HEK293 (cell line): ENCODE results near the gene TMEM187.

Experiments
- CTCF ChIA-PET: fragments of 350-600 bp; formaldehyde crosslinking; extraction: SDS; loops from one replicate; lab custom pipeline; 2021; ENCODE audit warnings: antibody characterized with exemption; lab: Yijun Ruan, JAX
- POLR2A ChIA-PET: fragments of 300-600 bp; formaldehyde crosslinking; extraction: SDS; loops from one replicate; lab custom pipeline; 2020; ENCODE audit warnings: antibody characterized with exemption, inconsistent platforms; lab: Yijun Ruan, JAX
- H3K27ac ChIP-seq: fragments of 200-500 bp; sonication (Bioruptor generic); 2 replicates; pipeline ENCODE4 v1.5.1; 2014; ENCODE audit warnings: low read depth, low read length, control low read depth, inconsistent platforms; ENCODE audit errors: extremely low read depth
- H3K36me3 ChIP-seq, 2 experiments: fragments of 200-500 bp in 1 of 2; sonication (Bioruptor generic) in 1 of 2; 1 replicate in 1 of 2; 2 replicates in 1 of 2; pipeline ENCODE4 v1.5.1; 2014 to 2017; ENCODE audit warnings: inconsistent platforms in 2 of 2, low read length in 2 of 2; ENCODE audit not compliant: control insufficient read depth in 2 of 2, insufficient read depth in 1 of 2
- H3K4me1 ChIP-seq: fragments of 200-500 bp; sonication (Bioruptor generic); 2 replicates; pipeline ENCODE4 v1.5.1; 2014; ENCODE audit warnings: mild to moderate bottlenecking, low read length, inconsistent platforms; ENCODE audit not compliant: control insufficient read depth, insufficient read depth
- H3K4me3 ChIP-seq: 2 replicates; pipeline ENCODE4 v1.5.1; 2011; ENCODE audit warnings: low read depth, mild to moderate bottlenecking, control low read depth, low read length, moderate library complexity
- H3K9me3 ChIP-seq: fragments of 200-500 bp; sonication (Bioruptor generic); 2 replicates; pipeline ENCODE4 v1.5.1; 2014; ENCODE audit warnings: low read depth, low read length, inconsistent platforms; ENCODE audit not compliant: control insufficient read depth, insufficient read depth
- BCL11B ChIP-seq: fragments of 450-650 bp; formaldehyde crosslinking; IDR thresholded peaks from 2 replicates; pipeline ENCODE4 v1.5.1; 2016; ENCODE audit warnings: low read depth, missing biosample characterization, missing genetic modification characterization
- EGR2 ChIP-seq: fragments of 450-650 bp; formaldehyde crosslinking; IDR thresholded peaks from 2 replicates; pipeline ENCODE4 v1.5.1; 2016; ENCODE audit warnings: low read depth, missing biosample characterization, missing genetic modification characterization
- GLIS2 ChIP-seq: fragments of 450-650 bp; formaldehyde crosslinking; IDR thresholded peaks from 2 replicates; pipeline ENCODE4 v1.5.1; 2016; ENCODE audit warnings: missing biosample characterization, missing genetic modification characterization
- HOXA7 ChIP-seq: sonication (generic); formaldehyde crosslinking; IDR thresholded peaks from 2 replicates; pipeline ENCODE4 v1.8.1; 2022; ENCODE audit warnings: missing genetic modification reagents, borderline replicate concordance
- SCRT1 ChIP-seq: fragments of 450-650 bp; formaldehyde crosslinking; IDR thresholded peaks from 2 replicates; pipeline ENCODE4 v1.5.1; 2016; ENCODE audit warnings: missing biosample characterization, missing genetic modification characterization, borderline replicate concordance
- SETDB1 ChIP-seq: IDR thresholded peaks from one replicate; pipeline ENCODE4 v1.6.1; 2017; ENCODE audit warnings: mild to moderate bottlenecking, low read length, moderate library complexity, mixed read lengths; ENCODE audit not compliant: insufficient read length
- SP2 ChIP-seq: fragments of 450-650 bp; formaldehyde crosslinking; IDR thresholded peaks from 2 replicates; pipeline ENCODE4 v1.5.1; 2016; ENCODE audit warnings: missing biosample characterization, missing genetic modification characterization
- ZBTB11 ChIP-seq: fragments of 450-650 bp; formaldehyde crosslinking; conservative IDR thresholded peaks from 2 replicates; pipeline ENCODE4 v1.5.1; 2016; ENCODE audit warnings: low read depth, missing biosample characterization, missing genetic modification characterization
- ZBTB26 ChIP-seq: fragments of 450-650 bp; formaldehyde crosslinking; optimal IDR thresholded peaks from 2 replicates; pipeline ENCODE3; 2016; ENCODE audit warnings: missing biosample characterization, mild to moderate bottlenecking, missing genetic modification characterization
- ZBTB6 ChIP-seq: fragments of 450-650 bp; formaldehyde crosslinking; IDR thresholded peaks from 2 replicates; pipeline ENCODE4 v1.5.1; 2017; ENCODE audit warnings: missing biosample characterization, missing genetic modification characterization
- ZEB2 ChIP-seq: fragments of 450-650 bp; formaldehyde crosslinking; IDR thresholded peaks from 2 replicates; pipeline ENCODE4 v1.5.1; 2016; ENCODE audit warnings: missing biosample characterization, missing genetic modification characterization
- ZNF114 ChIP-seq: fragments of 450-650 bp; formaldehyde crosslinking; IDR thresholded peaks from 2 replicates; pipeline ENCODE4 v1.5.0; 2017; ENCODE audit warnings: missing biosample characterization, missing genetic modification characterization
- ZNF155 ChIP-seq: fragments of 450-650 bp; formaldehyde crosslinking; IDR thresholded peaks from 2 replicates; pipeline ENCODE4 v1.5.1; 2016; ENCODE audit warnings: missing biosample characterization, missing genetic modification characterization
- ZNF169 ChIP-seq: fragments of 450-650 bp; formaldehyde crosslinking; IDR thresholded peaks from 2 replicates; pipeline ENCODE4 v1.5.1; 2016; ENCODE audit warnings: missing biosample characterization, missing genetic modification characterization
- ZNF2 ChIP-seq: fragments of 450-650 bp; formaldehyde crosslinking; IDR thresholded peaks from 2 replicates; pipeline ENCODE4 v1.5.1; 2016; ENCODE audit warnings: missing biosample characterization, missing genetic modification characterization
- ZNF211 ChIP-seq: fragments of 450-650 bp; formaldehyde crosslinking; IDR thresholded peaks from 2 replicates; pipeline ENCODE4 v1.5.1; 2016; ENCODE audit warnings: low read depth, missing biosample characterization, missing genetic modification characterization
- ZNF24 ChIP-seq: fragments of 450-650 bp; formaldehyde crosslinking; IDR thresholded peaks from 2 replicates; pipeline ENCODE4 v1.5.1; 2016; ENCODE audit warnings: missing biosample characterization, missing genetic modification characterization
- ZNF394 ChIP-seq: fragments of 450-650 bp; formaldehyde crosslinking; IDR thresholded peaks from 2 replicates; pipeline ENCODE4 v1.5.1; 2016; ENCODE audit warnings: missing biosample characterization, missing genetic modification characterization, mild to moderate bottlenecking, moderate library complexity, borderline replicate concordance
- ZNF404 ChIP-seq: fragments of 450-650 bp; formaldehyde crosslinking; IDR thresholded peaks from 2 replicates; pipeline ENCODE4 v1.5.1; 2017; ENCODE audit warnings: missing biosample characterization, missing genetic modification characterization
- ZNF501 ChIP-seq: fragments of 450-650 bp; formaldehyde crosslinking; IDR thresholded peaks from 2 replicates; pipeline ENCODE4 v1.5.1; 2016; ENCODE audit warnings: missing biosample characterization, missing genetic modification characterization
- ZNF549 ChIP-seq: fragments of 450-650 bp; IDR thresholded peaks from 2 replicates; pipeline ENCODE4 v1.5.1; 2018; ENCODE audit warnings: missing biosample characterization, missing genetic modification characterization, mild to moderate bottlenecking, inconsistent platforms, moderate library complexity
- ZNF600 ChIP-seq: fragments of 450-650 bp; formaldehyde crosslinking; IDR thresholded peaks from 2 replicates; pipeline ENCODE4 v1.5.1; 2016; ENCODE audit warnings: missing biosample characterization, missing genetic modification characterization
- ZNF610 ChIP-seq: fragments of 450-650 bp; formaldehyde crosslinking; IDR thresholded peaks from 2 replicates; pipeline ENCODE4 v1.5.1; 2016; ENCODE audit warnings: missing biosample characterization, missing genetic modification characterization, borderline replicate concordance
- ZNF624 ChIP-seq: fragments of 450-650 bp; formaldehyde crosslinking; IDR thresholded peaks from 2 replicates; pipeline ENCODE4 v1.5.1; 2017; ENCODE audit warnings: missing biosample characterization, missing genetic modification characterization
- ZNF692 ChIP-seq: fragments of 450-650 bp; formaldehyde crosslinking; IDR thresholded peaks from 2 replicates; pipeline ENCODE4 v1.5.1; 2016; ENCODE audit warnings: missing biosample characterization, missing genetic modification characterization
- ZNF768 ChIP-seq: fragments of 450-650 bp; formaldehyde crosslinking; IDR thresholded peaks from 2 replicates; pipeline ENCODE4 v1.5.1; 2018; ENCODE audit warnings: missing biosample characterization, mild to moderate bottlenecking, missing genetic modification characterization
- ZNF830 ChIP-seq: fragments of 450-650 bp; IDR thresholded peaks from 2 replicates; pipeline ENCODE4 v1.5.0; 2018; ENCODE audit warnings: missing biosample characterization, missing genetic modification characterization, low read depth, mild to moderate bottlenecking, moderate library complexity
- ZSCAN16 ChIP-seq: fragments of 450-650 bp; formaldehyde crosslinking; IDR thresholded peaks from 2 replicates; pipeline ENCODE4 v1.5.1; 2016; ENCODE audit warnings: missing biosample characterization, missing genetic modification characterization
- TF ChIP-seq, protein P1 (sequence below): fragments of 450-650 bp; formaldehyde crosslinking; IDR thresholded peaks from 2 replicates; pipeline ENCODE4 v1.5.1; 2016; ENCODE audit warnings: missing biosample characterization, missing genetic modification characterization

Gene TMEM187

DNA sequence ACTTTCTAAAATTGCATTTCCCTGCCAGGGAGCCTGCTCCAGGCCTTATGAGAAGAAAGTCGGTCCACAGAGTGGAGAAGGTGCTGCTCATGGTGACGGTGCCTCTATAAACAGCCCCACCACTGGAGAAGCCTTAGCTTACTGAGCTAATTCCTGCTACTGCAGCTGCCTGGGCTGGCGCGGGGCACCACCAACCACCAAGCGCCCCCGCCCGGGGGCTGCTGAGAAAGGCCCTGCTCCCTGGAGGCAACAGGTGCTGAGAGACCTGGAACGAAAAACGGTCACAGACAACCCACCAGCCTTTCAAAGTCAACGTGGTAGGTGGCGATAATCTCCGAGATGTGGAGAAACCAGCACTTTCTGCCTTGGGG, 3.8 kb upstream of the TMEM187 start (continued):
- TF ChIP-seq ZEB2 (tag by site-specific recombination) = no peak
- no peak for TF ChIP-seq ZSCAN16 (tag by site-specific recombination)
- no peak for TF ChIP-seq ZNF169 (tag by site-specific recombination)
- no peak for TF ChIP-seq HOXA7
- TF ChIP-seq ZNF830 = no peak
- no peak for TF ChIP-seq ZNF114
- peak; percentile 92 for TF ChIP-seq SCRT1 (tag by site-specific recombination)
- TF ChIP-seq SETDB1 = no peak
- no peak for TF ChIP-seq ZNF155 (tag by site-specific recombination)
- TF ChIP-seq ZNF211 (tag by site-specific recombination) = no peak
- TF ChIP-seq ZBTB26 (tag by site-specific recombination) = no peak
- no peak for TF ChIP-seq ZBTB6 (tag by site-specific recombination)
- TF ChIP-seq BCL11B (tag by site-specific recombination) = no peak
- no peak for TF ChIP-seq ZNF624 (tag by site-specific recombination)
- no peak for TF ChIP-seq GLIS2 (tag by site-specific recombination)
- peak; percentile 60; the same call in 1 of the 2 replicates for TF ChIP-seq ZNF394
- TF ChIP-seq ZNF2 = peak; percentile 95
- no peak for TF ChIP-seq ZNF768
- no peak for TF ChIP-seq ZNF24 (tag by site-specific recombination)
- no peak for TF ChIP-seq ZNF692 (tag by site-specific recombination)
- peak; percentile 66 for TF ChIP-seq EGR2 (tag by site-specific recombination)
- TF ChIP-seq SP2 (tag by site-specific recombination) = no peak
- no peak for TF ChIP-seq ZNF610 (tag by site-specific recombination)
- TF ChIP-seq ZNF549 = no peak
- TF ChIP-seq, all 188 proteins: peak for 13

DNA sequence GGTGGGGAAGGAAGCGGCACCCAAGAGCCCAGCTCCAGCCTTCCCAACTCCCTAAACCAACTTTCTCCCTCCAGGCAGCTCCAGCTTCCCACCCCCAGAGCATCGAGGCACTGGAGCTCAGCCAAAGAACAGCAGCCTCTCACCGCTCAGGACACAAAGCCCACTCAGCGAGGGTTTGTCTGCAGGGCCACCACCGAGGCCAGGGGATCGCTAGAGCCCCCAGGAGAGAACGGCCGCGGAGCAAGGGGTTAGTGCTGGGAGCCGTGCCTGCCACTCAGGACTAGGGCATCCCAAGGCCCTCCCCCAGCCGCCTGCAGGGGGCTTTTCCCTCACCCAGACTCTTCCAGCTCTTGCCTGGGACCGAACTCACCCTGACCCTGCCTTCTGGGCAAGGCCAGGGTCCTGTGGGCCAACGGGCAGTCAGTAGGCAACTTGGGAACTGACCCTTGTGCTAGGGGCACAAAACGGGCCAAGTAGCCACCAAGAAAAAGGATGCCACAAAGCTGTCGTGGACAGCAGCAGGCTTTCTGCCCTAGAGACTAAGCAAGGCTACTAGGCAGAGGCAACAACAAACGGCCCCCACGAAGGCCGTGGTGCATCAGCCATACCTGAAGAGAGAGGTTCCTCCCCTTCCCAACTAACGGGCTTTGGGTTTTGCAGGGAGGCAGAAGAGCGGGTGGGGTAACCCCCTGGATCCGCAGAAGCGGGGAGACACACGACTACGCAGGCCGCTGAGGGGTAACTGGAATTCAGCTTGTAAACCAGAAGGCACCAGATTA, 3.2 kb upstream of the TMEM187 start:
- H3K4me3 ChIP-seq = peak overlapping the region; percentile 95
- CTCF ChIA-PET = interaction anchor here (0.6 to 7.0 kb wide), 6 partner anchors 19 to 55 kb away, joined by 3 to 65 read pairs (median 8); no protein-coding TSS in a partner anchor
- H3K27ac ChIP-seq = peak overlapping the region; percentile 77
- TF ChIP-seq ZBTB11 (tag by site-specific recombination) (0 out of 2 replicates have a peak, but pooled peaks have one; percentile 33), ZNF549 (no peak), ZNF600 (tag by site-specific recombination) (no peak), ZNF501 (no peak), ZNF404 (no peak)
- TF ChIP-seq, protein P1, sequence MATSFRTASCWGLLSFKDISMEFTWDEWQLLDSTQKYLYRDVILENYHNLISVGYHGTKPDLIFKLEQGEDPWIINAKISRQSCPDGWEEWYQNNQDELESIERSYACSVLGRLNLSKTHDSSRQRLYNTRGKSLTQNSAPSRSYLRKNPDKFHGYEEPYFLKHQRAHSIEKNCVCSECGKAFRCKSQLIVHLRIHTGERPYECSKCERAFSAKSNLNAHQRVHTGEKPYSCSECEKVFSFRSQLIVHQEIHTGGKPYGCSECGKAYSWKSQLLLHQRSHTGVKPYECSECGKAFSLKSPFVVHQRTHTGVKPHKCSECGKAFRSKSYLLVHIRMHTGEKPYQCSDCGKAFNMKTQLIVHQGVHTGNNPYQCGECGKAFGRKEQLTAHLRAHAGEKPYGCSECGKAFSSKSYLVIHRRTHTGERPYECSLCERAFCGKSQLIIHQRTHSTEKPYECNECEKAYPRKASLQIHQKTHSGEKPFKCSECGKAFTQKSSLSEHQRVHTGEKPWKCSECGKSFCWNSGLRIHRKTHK (tag by site-specific recombination) = no peak

More for the DNA sequence above, 3.2 kb upstream of the TMEM187 start:
- H3K9me3 ChIP-seq = no peaks in the 10 kb centered on the region
- POLR2A ChIA-PET = interaction anchor here (0.9 to 4.6 kb wide), 5 partner anchors 36 to 210 kb away, joined by 3 to 67 read pairs (median 5); no protein-coding TSS in a partner anchor
- peaks cover 0 to 39% of the 10 kb centered on the region in 2 experiments; a peak in 1 of 3 replicates for H3K36me3 ChIP-seq
- H3K4me1 ChIP-seq = peaks cover 10% of the 10 kb centered on the region
